Left cardiac atrium (tissue), 4 donors: Measurements from ENCODE around the gene MYG1. TPM values are rescaled to one million over a fixed set of nuclear protein-coding genes. Genes with fewer than 3 reads are reported as not detected.
"Not testable (repeated sequence)": the region's sequence is repeated elsewhere in the genome, so short reads cannot be mapped to it uniquely, and the experiment has no call there.

Source experiments
- ATAC-seq, 2 donors: fragments of 200-7000 bp; cut with Tn5 transposase; one replicate each; pipeline ENCODE4 v1.9.1; 2020; ENCODE audit warnings: mild to moderate bottlenecking in 2 of 2, moderate library complexity in 2 of 2
- DNase-seq: peaks from one replicate; pipeline ENCODE4 v3.0.0-alpha.2; 2020
- intact Hi-C, 2 donors: fragments of 100-400 bp; cut with DNase I; formaldehyde crosslinking; loops; one replicate each; pipeline versions ENCODE4 v1.14.1 to v1.15.1; 2022 to 2023
- total RNA-seq, 2 donors: library from RNA; stranded (reverse); fragmentation: NEBNext Ultra II Directional; extraction: Animal tissue kit (Norgen Biotek cat#: 25700); gene quantifications; one replicate each; pipeline ENCODE4 v1.2.1, GENCODE V29; 2021
- donor health status: DM: no; HTN: yes; CAD: no.
- donor health status: DM: no; HTN: yes; CAD: no; lungs with severe emphysema.
- donor health status: DM: yes; HTN: yes; CAD: no.
- donor health status: Dilated cardiomyopathy.

MYG1 gene
- total RNA-seq, 2 donors from 2014 or later = 35.0 to 37.0 TPM

- intact Hi-C loops = no loop called here
- ATAC-seq (no peak), DNase-seq (no peak)
These were observed 21.5 kb upstream of the MYG1 start for GRCh38 chr12:53277981-53278380.

DNA sequence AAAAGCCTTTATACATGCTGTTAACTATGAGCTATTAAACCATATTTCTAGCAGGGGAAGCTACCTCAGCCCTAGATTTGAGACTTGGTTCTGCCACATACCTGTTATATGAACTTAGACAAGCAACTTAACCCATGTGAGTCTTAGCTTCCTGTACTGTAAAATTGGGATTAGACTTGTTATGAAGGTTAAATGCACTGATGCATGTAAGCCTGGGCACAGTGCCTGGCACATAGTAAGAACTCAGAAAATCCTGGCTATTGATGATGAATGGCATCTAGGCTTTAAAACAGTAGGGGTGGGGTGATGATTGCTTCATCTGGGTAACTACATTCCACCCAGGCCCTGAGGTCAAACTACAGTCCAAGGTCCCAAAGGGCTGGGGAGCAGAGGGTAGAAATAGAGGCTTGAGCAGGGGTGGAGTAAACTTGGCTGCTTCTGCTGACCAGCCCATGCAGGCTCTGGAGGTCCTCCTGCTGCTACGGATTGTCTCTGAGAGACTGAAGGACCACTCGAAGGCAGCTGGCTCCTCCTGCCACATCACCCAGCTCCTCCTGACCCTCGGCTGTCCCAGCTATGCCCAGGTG, 20.1 kb upstream of the MYG1 start:
- DNase-seq (no peak), ATAC-seq (no peak)
- intact Hi-C loops = no loop called here

DNA sequence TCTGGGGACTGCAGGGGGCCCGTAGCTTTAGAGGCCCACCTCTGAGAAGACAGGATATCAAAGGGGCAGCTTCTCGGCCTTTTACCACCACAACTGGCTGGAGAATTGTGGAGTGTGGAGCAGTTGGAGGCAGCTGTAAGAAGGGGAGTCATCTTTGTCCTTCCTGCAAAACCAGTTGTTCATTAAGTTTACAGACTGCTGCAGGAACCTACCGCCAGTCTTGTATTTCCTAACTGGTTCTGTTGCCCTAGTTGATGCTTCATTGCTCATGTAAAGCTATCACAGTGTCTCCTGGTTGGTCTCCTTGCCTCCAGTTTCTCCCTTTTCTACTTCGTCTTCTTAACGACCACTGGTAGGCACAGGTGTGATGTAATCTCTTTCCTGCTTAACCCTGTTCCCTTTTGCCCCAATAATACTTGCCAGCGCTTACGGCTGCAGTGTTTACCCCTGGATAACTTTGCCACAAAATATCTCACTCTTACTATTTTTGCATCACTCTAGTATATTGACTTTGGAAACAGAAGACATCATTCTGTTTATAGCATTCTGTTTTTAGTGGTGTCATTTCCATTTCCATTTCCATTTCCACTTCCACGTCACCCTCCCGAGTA, 19.5 kb upstream of the MYG1 start:
- no peak for DNase-seq
- no peak for ATAC-seq
- intact Hi-C loops = no loop called here

- no peak for DNase-seq
- intact Hi-C loops = loop anchor here in 1 of 2 donors (5.0 kb wide), 1 partner anchor 74 kb away; no protein-coding TSS in a partner anchor
- ATAC-seq = peak in 1 of 2 donors; percentile 55
These were observed 13.0 kb upstream of the MYG1 start for GRCh38 chr12:53286448-53286847.

GRCh38 chr12:53287741-53288216, 11.7 kb upstream of the MYG1 start:
- intact Hi-C loops = loop anchor here (1.0 to 5.0 kb wide), 2 partner anchors 74 to 75 kb away; no protein-coding TSS in a partner anchor
- peak; percentile 82 for ATAC-seq
- DNase-seq = peak; percentile 82

DNA sequence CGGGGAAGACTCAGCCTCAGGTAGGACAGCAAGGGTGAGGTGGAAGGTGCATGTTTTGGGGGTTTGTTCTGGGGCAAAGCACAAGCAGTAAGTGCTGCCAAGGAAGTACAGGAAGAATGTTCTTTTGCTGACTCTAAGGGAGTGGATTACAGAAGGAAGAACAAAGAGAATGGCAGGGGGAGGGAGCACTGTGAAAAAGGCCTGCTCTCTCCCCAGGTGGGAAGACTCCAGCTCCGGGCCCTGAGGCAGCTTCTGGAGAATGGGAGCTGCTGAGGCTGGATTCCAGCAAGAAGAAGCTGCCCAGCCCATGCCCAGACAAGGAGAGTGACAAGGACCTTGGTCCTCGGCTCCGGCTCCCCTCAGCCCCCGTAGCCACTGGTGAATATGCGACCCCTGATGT, 11.2 kb upstream of the MYG1 start:
- intact Hi-C loops = loop anchor here in 1 of 2 donors (5.0 kb wide), 1 partner anchor 76 kb away; no protein-coding TSS in a partner anchor
- ATAC-seq (no peak), DNase-seq (no peak)

DNA sequence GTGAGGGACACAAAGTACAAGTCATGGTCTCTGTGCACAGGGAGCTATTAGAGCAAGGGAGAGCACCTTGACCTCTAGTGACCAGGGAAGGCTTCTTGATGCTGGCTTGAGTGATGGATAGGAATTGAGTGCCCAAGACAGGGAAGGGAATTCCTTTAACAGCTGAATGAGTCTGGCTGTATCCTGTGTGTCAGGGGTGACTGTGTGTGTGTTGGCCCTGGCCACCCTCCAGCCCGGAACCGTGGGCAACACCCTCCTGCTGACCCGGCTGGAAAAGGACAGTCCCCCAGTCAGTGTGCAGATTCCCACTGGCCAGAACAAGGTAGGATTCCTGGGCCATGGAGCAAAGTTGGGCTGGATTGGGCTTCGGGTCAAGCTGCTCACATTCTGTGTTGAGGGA, 9.6 kb upstream of the MYG1 start:
- DNase-seq (no peak), ATAC-seq (no peak)
- intact Hi-C loops = loop anchor here (5.0 to 10.0 kb wide), 2 partner anchors 78 to 225 kb away; no protein-coding TSS in a partner anchor

GRCh38 chr12:53290661-53291060, 8.8 kb upstream of the MYG1 start:
- DNase-seq (no peak), ATAC-seq (no peak)
- intact Hi-C loops = loop anchor here in 1 of 2 donors (10.0 kb wide), 1 partner anchor 226 kb away; no protein-coding TSS in a partner anchor

- ATAC-seq = no peak
- no peak for DNase-seq
- intact Hi-C loops = loop anchor here in 1 of 2 donors (10.0 kb wide), 1 partner anchor 228 kb away; no protein-coding TSS in a partner anchor
These were observed 7.1 kb upstream of the MYG1 start for GRCh38 chr12:53292426-53292825.

DNA sequence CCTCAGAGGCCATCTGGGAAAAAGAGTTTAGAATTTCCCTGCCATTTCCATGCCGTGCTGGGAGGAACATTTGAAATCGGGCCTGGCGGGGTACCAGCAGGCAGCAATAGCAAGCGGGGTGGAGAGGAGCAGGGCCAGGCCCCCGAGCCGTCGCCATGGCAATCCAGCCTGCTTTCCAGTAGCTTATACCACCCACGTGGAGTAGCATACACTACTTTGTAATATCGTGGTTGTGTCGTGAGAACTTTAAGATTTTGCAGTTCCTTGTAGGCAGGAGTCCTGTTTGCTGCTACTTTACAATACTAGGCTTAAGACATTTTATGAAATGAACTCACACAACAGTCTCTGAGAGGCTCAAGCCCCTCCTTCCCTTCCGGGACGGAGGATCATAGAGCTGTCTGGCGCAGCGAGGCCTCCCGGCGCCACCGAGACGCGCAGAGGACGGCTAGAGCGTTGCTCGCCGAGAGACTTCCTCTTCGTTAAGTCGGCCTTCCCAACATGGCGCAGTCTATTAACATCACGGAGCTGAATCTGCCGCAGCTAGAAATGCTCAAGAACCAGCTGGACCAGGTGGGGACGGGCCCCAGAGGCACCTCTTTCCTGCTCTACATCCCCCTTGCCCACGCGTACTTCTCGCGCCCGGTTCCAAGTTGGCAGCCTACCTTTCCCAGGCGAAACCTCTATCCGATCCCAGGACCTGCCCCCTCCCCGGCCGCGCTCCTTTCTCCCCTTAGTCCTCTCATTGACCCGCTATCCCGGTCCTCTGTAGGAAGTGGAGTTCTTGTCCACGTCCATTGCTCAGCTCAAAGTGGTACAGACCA, 4.2 kb upstream of the MYG1 start, which contains the start of gene PFDN5:
Gene PFDN5 (plus strand): TSS at position 473 of the 821 bp plus-strand sequence. CDS start 26 bp downstream, at position 499.
- DNase-seq (peak; percentile 93), ATAC-seq (peak; percentile 91 to 93)
- intact Hi-C loops = loop anchor here in 1 of 2 donors (10.0 kb wide), 1 partner anchor 230 kb away; no protein-coding TSS in a partner anchor

DNA sequence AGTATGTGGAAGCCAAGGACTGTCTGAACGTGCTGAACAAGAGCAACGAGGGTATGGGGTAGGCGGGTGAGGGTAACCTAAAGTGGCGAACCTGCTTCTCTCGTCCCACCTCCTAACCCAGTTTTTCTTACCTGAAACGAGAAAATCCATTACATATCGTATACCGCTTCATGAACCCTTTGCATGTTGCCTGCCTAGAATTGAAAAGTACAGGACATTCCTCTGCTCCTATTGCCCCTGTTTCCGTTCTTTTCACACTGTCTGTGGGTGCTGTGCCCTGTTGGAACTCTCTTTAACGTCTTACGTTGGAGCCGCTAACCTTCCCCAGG, 3.6 kb upstream of the MYG1 start:
- DNase-seq = no peak
- peak in 1 of 2 donors; percentile 2 for ATAC-seq
- intact Hi-C loops = loop anchor here in 1 of 2 donors (10.0 kb wide), 1 partner anchor 231 kb away; no protein-coding TSS in a partner anchor

DNA sequence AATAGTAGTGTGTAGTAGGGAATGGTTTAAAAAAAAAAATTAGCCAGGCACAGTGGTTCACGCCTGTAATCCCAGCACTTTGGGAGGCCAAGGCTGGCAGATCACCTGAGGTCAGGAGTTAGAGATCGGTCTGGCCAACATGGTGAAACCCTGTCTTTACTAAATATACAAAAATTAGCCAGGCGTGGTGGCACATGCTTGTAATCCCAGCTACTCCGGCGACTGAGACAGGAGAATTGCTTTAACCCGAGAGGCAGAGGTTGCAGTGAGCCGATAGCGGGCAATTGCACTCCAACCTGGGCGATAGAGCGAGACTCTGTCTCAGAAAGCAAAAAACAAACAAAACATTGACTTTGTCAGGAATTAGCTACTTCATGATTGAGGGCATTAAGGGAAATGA, 2.4 kb upstream of the MYG1 start:
- intact Hi-C loops = loop anchor here in 1 of 2 donors (10.0 kb wide), 1 partner anchor 232 kb away; no protein-coding TSS in a partner anchor
- not testable (repeated sequence) for DNase-seq, ATAC-seq

- DNase-seq = no peak
- no peak for ATAC-seq
- intact Hi-C loops = loop anchor here in 1 of 2 donors (10.0 kb wide), 1 partner anchor 233 kb away; no protein-coding TSS in a partner anchor
These were observed 1.3 kb upstream of the MYG1 start for GRCh38 chr12:53298164-53298563.

DNA sequence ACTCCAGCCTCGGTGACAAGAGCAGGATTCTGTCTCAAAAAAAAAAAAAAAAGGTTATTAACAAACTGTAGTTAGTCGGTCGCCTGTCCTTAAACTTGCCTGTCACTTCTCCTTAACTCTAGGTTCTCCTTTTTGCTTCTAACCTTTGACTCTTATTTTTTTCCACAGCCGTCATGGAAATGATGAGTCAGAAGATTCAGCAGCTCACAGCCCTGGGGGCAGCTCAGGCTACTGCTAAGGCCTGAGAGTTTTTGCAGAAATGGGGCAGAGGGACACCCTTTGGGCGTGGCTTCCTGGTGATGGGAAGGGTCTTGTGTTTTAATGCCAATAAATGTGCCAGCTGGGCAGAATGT, 418 bp upstream of the MYG1 start:
- ATAC-seq (peak in 1 of 2 donors; percentile 18), DNase-seq (no peak)
- intact Hi-C loops = loop anchor here in 1 of 2 donors (10.0 kb wide), 1 partner anchor 234 kb away; no protein-coding TSS in a partner anchor

GRCh38 chr12:53300187-53300586, 692 bp downstream of the MYG1 start:
- intact Hi-C loops = no loop called here
- ATAC-seq (no peak), DNase-seq (no peak)

DNA sequence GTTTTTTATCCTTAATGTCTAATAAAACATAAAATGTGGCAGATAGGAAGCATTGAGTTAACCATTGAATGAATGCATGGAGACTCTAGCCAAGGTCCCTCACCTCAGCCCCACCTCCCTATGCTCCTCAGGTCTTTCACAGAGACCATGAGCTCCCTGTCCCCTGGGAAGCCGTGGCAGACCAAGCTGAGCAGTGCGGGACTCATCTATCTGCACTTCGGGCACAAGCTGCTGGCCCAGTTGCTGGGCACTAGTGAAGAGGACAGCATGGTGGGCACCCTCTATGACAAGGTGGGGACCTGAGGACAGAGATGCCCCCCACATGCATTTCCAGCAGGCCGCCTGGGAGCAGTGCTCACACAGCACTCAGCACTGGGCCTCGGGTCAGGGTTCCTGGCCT, 3.4 kb downstream of the MYG1 start:
- intact Hi-C loops = no loop called here
- no peak for DNase-seq
- ATAC-seq = no peak

GRCh38 chr12:53306826-53307225, 7.3 kb downstream of the MYG1 start:
- no peak for DNase-seq
- intact Hi-C loops = no loop called here
- no peak for ATAC-seq

GRCh38 chr12:53308276-53308675, 8.8 kb downstream of the MYG1 start:
- intact Hi-C loops = no loop called here
- no peak for ATAC-seq
- DNase-seq = no peak

DNA sequence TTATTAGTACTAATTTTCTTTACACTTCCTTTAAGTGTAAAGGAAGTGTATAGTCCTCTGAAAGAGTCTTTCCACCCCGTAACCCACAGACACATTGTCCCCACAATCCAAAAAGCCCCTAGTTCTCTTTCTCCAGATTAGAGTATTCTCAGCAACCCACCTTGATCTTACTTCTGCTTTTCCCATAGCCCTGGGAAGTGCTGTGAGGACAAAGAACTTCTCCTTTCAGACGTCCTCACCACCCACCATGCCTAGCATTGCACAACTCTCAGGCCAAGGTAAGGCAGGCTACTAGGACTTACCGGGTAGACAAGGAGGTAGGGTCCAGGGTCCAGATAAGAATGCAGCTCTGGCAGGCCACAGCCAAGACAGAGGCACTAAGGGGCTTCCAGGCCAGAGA, 14.5 kb downstream of the MYG1 start:
- no peak for ATAC-seq

More for the DNA sequence above, 14.5 kb downstream of the MYG1 start:
- no peak for DNase-seq
- intact Hi-C loops = no loop called here
